Fibroblast of the aortic adventitia (primary cell): ENCODE data around the gene ELOVL7. TPM values are rescaled to one million over a fixed set of nuclear protein-coding genes. Genes with fewer than 3 reads are reported as not detected.

ENCODE experiments used
- DNase-seq: peaks from one replicate; pipeline ENCODE4 v3.0.0-alpha.2; 2010; ENCODE audit warnings: low read depth
- H3K4me3 ChIP-seq: 2 replicates; pipeline ENCODE4 v1.5.1; 2011; ENCODE audit warnings: low read depth, mild to moderate bottlenecking, control low read depth, low read length, moderate library complexity
- total RNA-seq: library from RNA; depleted of rRNA; stranded (reverse); fragments of >200 nt; gene quantifications from 2 replicates; pipeline ENCODE4 v1.2.3, GENCODE V29; 2012; ENCODE audit warnings: low replicate concordance
- TF ChIP-seq, protein P1 (sequence below): IDR thresholded peaks from 2 replicates; pipeline ENCODE4 v1.5.1; 2011; ENCODE audit warnings: mild to moderate bottlenecking, low read length, control low read depth, inconsistent platforms; ENCODE audit not compliant: insufficient read depth

The ELOVL7 gene
- total RNA-seq, 1 donor = 0.18 TPM

DNA sequence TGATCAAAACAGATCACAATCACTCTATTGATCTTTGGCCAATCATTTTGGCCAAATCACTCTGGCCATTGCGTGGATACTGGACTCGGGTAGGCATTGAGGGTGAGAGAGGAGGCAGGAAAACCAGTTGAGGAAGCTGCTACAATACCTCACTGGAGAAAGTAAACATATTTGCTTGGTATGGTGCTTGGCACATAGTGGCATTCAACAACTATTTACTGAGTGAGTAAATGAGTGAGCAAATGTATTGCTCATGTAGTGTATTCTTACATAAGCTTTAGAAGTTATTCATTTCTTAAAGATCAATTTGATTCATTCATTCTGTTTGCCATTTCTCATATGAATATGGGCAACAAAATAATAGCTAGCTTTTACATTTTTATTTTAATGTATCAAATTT lies 140.1 kb downstream of the ELOVL7 start:
- H3K4me3 ChIP-seq = no peak overlapping the region
- no peak for DNase-seq
- TF ChIP-seq, protein P1, sequence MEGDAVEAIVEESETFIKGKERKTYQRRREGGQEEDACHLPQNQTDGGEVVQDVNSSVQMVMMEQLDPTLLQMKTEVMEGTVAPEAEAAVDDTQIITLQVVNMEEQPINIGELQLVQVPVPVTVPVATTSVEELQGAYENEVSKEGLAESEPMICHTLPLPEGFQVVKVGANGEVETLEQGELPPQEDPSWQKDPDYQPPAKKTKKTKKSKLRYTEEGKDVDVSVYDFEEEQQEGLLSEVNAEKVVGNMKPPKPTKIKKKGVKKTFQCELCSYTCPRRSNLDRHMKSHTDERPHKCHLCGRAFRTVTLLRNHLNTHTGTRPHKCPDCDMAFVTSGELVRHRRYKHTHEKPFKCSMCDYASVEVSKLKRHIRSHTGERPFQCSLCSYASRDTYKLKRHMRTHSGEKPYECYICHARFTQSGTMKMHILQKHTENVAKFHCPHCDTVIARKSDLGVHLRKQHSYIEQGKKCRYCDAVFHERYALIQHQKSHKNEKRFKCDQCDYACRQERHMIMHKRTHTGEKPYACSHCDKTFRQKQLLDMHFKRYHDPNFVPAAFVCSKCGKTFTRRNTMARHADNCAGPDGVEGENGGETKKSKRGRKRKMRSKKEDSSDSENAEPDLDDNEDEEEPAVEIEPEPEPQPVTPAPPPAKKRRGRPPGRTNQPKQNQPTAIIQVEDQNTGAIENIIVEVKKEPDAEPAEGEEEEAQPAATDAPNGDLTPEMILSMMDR = no peak

Other genes with a start within 250 kb of the ELOVL7 start
- gene DEPDC1B, start 144.1 kb downstream of the ELOVL7 start, total RNA-seq = 1.2 and 8.0 TPM in 2 replicates
- gene ERCC8, start 100.8 kb upstream of the ELOVL7 start, total RNA-seq = 4.8 and 25.5 TPM in 2 replicates
- gene NDUFAF2, start 100.9 kb upstream of the ELOVL7 start, total RNA-seq = 24.2 and 50.8 TPM in 2 replicates